T-cell (primary cell): ENCODE data around the gene PTPRR. TPM values are rescaled to one million over a fixed set of nuclear protein-coding genes. Genes with fewer than 3 reads are reported as not detected.

Experiments
- ATAC-seq, 4 experiments: fragments of 200-7000 bp in 3 of 4; fragments of 150-1000 bp in 1 of 4; cut with Tn5 transposase; replicated peaks in 1 of 4; 1 replicate in 3 of 4; 2 replicates in 1 of 4; pipeline ENCODE4 v1.10.0; 2021; ENCODE audit warnings: moderate library complexity in 3 of 4, mild to moderate bottlenecking in 2 of 4, moderate number of reproducible peaks in 1 of 4
- CTCF ChIA-PET, 2 donors: fragments of 300-600 bp; sonication (Branson Sonifier 250); formaldehyde crosslinking; loops; one replicate each; lab custom pipeline; 2022; ENCODE audit warnings: antibody characterized with exemption in 2 of 2; lab: Charles Lee
- POLR2A ChIA-PET, 2 donors: fragments of 300-600 bp; sonication (Branson Sonifier 250); formaldehyde crosslinking; loops; one replicate each; lab custom pipeline; 2022; ENCODE audit warnings: antibody characterized with exemption in 2 of 2; lab: Charles Lee
- DNase-seq, 35 experiments: peaks; one replicate each; pipeline versions ENCODE4 v3.0.0 to v3.0.0-alpha.2; 2013 to 2023
- H3K27ac ChIP-seq: one replicate; pipeline ENCODE4 v1.5.1; 2013; ENCODE audit warnings: low read length
- H3K27me3 ChIP-seq, 2 experiments: replicated peaks in 1 of 2; 1 replicate in 1 of 2; 2 replicates in 1 of 2; pipeline versions ENCODE4 v1.6.1 to v1.7.0; 2013; ENCODE audit warnings: low read length in 1 of 2, mixed read lengths in 1 of 2; ENCODE audit not compliant: control insufficient read depth in 2 of 2, insufficient read depth in 2 of 2; ENCODE audit errors: extremely low read depth in 1 of 2
- H3K36me3 ChIP-seq, 2 donors: 1 replicate in 1 of 2; 2 replicates in 1 of 2; pipeline versions ENCODE4 v1.6.1 to v1.7.0; 2013; ENCODE audit warnings: low read length in 1 of 2; ENCODE audit not compliant: control insufficient read depth in 2 of 2, insufficient read depth in 1 of 2; ENCODE audit errors: extremely low read depth in 1 of 2
- H3K4me1 ChIP-seq, 2 experiments: 1 replicate in 1 of 2; 2 replicates in 1 of 2; pipeline versions ENCODE4 v1.6.1 to v1.7.0; 2013; ENCODE audit warnings: low read length in 2 of 2, mixed read lengths in 1 of 2; ENCODE audit not compliant: insufficient read depth in 2 of 2, control insufficient read depth in 1 of 2; ENCODE audit errors: extremely low read depth in 1 of 2
- H3K4me3 ChIP-seq, 2 donors: 1 replicate in 1 of 2; 2 replicates in 1 of 2; pipeline versions ENCODE4 v1.5.1 to v1.7.0; 2013; ENCODE audit warnings: mild to moderate bottlenecking in 2 of 2, low read length in 1 of 2, moderate library complexity in 1 of 2; ENCODE audit not compliant: control insufficient read depth in 1 of 2; ENCODE audit errors: extremely low read depth in 1 of 2
- H3K9me3 ChIP-seq: 2 replicates; pipeline ENCODE4 v1.7.0; 2013
- H3K27ac Mint-ChIP-seq, 2 donors: one replicate each; pipeline ENCODE4 v1.8.0; 2020 to 2021; ENCODE audit warnings: mild to moderate bottlenecking in 2 of 2, mixed read lengths in 2 of 2
- H3K27me3 Mint-ChIP-seq, 2 donors: one replicate each; pipeline ENCODE4 v1.8.0; 2021 to 2022; ENCODE audit warnings: mixed read lengths in 2 of 2
- H3K36me3 Mint-ChIP-seq: one replicate; pipeline ENCODE4 v1.8.0; 2021; ENCODE audit warnings: mixed read lengths
- H3K4me1 Mint-ChIP-seq, 3 donors: one replicate each; pipeline ENCODE4 v1.8.0; 2020 to 2022; ENCODE audit warnings: mixed read lengths in 3 of 3, mild to moderate bottlenecking in 1 of 3
- H3K4me3 Mint-ChIP-seq, 3 donors: one replicate each; pipeline ENCODE4 v1.8.0; 2020 to 2022; ENCODE audit warnings: mild to moderate bottlenecking in 3 of 3, mixed read lengths in 3 of 3, moderate library complexity in 3 of 3
- H3K9me3 Mint-ChIP-seq, 3 donors: one replicate each; pipeline ENCODE4 v1.8.0; 2020 to 2022; ENCODE audit warnings: mixed read lengths in 3 of 3
- WGBS: methylation state at CpG from one replicate; pipeline ENCODE4 v1.1.5; 2013; ENCODE audit warnings: missing lambda C conversion rate; ENCODE audit not compliant: insufficient coverage; 5-methylcytosine and 5-hydroxymethylcytosine counted together
- total RNA-seq, 35 experiments: library from RNA in 6 of 35; stranded (reverse) in 6 of 35; fragments of 120-200 nt in 1 of 35; gene quantifications; one replicate each; pipeline versions ENCODE4 v1.2.1 to v1.2.4 and lab custom pipeline; 2013 to 2026

The PTPRR gene
- total RNA-seq, 5 donors from 2014 or later (not counting 1 experiment from before 2014, with no cell fraction given) = not detected

DNA sequence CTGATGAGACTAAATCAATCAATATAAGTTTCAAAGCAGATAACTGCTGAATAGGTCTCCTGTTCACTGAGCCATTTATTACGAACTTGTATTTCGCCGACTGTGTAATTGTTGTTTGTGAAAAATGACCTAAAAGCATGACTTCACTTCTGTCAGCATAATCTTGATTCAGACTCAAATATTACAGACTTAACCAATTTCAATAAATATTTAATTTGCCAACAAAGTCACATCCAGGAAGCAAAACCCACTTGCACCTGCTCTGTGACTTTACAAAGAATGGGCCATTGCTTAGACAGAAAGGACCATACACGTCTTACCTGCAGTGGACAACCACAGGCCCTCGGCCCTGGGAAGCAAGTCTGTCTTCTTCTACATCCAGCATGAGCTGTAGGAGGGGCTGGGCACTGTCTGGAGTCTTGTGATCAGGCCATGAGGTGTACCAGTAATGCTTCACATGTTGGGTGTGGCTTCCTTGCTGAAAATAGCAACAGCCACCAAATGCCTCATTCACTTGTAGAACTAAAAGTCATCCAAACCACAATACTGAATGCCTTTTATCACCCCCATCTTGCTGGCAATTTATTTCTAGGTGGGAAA is 259.8 kb downstream of the PTPRR start:
- ChIA-PET POLR2A (no interaction called here), CTCF (no interaction called here)
- Histone ChIP-seq H3K36me3 (no peaks in the 10 kb centered on the region), H3K27ac (no peak overlapping the region), H3K4me3 (no peak overlapping the region), H3K4me1 (peaks cover 0 to 2% of the 10 kb centered on the region in 2 experiments), H3K27me3 (no peaks in the 10 kb centered on the region), H3K9me3 (no peaks in the 10 kb centered on the region)
- Mint-ChIP-seq H3K4me1 (peaks cover 0 to 3% (median 0%) of the 10 kb centered on the region in 3 donors), H3K27ac (no peak overlapping the region), H3K9me3 (no peaks in the 10 kb centered on the region), H3K36me3 (no peaks in the 10 kb centered on the region), H3K27me3 (peaks cover 0 to 1% of the 10 kb centered on the region in 2 donors), H3K4me3 (no peak overlapping the region)
- DNase-seq (no peak), ATAC-seq (no peak)
- no CpG with 5 or more reads among the region's 5 CpGs for WGBS

DNA sequence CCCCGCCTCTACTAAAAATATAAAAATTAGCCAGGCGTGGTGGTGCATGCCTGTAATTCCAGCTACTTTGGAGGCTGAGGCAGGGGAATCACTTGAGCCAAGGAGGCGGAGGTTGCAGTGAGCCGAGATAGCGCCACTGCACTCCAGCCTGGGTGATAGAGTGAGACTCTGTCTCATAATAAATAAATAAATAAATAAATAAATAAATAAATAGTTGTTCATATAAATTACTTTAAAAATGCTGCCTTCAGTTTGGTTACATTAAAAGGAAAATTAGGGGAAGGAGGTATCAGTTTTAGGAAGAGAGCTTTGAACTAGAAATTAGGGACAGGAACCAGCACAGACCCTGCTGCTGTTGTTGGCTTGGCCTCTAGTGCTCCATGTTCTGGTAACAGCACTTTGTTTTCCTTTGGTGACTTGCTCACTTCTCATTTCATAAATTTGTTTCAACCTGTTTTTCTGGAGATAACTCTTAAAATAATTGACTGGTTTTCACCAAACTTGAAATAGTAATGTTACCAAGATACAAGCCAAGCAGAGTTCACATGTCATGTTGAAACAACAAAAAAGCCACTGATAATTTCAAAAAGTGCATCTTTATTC is 260.4 kb downstream of the PTPRR start:
- no peak for ATAC-seq
- Histone ChIP-seq H3K4me1 (peaks cover 0 to 2% of the 10 kb centered on the region in 2 experiments), H3K27me3 (no peaks in the 10 kb centered on the region), H3K9me3 (no peaks in the 10 kb centered on the region), H3K36me3 (no peaks in the 10 kb centered on the region), H3K27ac (no peak overlapping the region), H3K4me3 (no peak overlapping the region)
- Mint-ChIP-seq H3K4me3 (no peak overlapping the region), H3K27ac (no peak overlapping the region), H3K9me3 (no peaks in the 10 kb centered on the region), H3K36me3 (no peaks in the 10 kb centered on the region), H3K4me1 (peaks cover 0 to 3% (median 0%) of the 10 kb centered on the region in 3 donors), H3K27me3 (peaks cover 0 to 3% of the 10 kb centered on the region in 2 donors)
- WGBS = no CpG with 5 or more reads among the region's 5 CpGs
- DNase-seq = no peak
- ChIA-PET POLR2A (no interaction called here), CTCF (no interaction called here)

DNA sequence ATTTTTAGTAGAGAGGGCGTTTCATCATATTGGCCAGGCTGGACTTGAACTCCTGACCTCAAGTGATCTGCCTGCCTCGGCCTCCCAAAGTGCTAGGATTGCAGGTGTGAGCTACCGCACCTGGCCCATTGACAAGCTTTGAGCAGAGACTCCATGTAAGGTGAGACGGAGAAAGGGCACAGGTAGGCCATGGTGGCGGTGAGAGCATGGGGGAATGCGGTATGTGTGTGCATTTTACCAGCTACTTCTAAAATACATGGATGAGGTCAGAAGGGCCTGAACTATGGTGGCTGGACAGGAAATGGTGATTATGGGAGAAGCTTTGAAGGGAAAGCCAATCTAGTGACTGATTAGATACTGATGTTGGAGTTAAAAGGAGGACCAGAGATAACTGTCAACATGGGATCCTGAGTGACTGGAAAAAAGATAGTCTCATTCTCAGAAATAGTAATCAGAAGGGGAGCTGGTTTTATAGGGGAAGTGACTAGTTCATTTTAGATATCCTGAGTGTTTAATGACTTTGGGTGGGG is 261.4 kb downstream of the PTPRR start:
- Histone ChIP-seq H3K27me3 (no peaks in the 10 kb centered on the region), H3K4me1 (peaks cover 0 to 2% of the 10 kb centered on the region in 2 experiments), H3K27ac (no peak overlapping the region), H3K9me3 (no peaks in the 10 kb centered on the region), H3K4me3 (no peak overlapping the region), H3K36me3 (no peaks in the 10 kb centered on the region)
- CTCF ChIA-PET = interaction anchor here in 1 of 2 donors (0.6 kb wide), 1 partner anchor 20 kb away, joined by 3 read pairs; no protein-coding TSS in a partner anchor
- H3K27ac Mint-ChIP-seq = no peak overlapping the region
- DNase-seq (no peak), ATAC-seq (no peak)
- WGBS = 100% methylated on average over 3 of the region's 6 CpGs
- POLR2A ChIA-PET = no interaction called here
- H3K4me3 Mint-ChIP-seq = no peak overlapping the region
- peaks cover 0 to 3% (median 0%) of the 10 kb centered on the region in 3 donors for H3K4me1 Mint-ChIP-seq
- no peaks in the 10 kb centered on the region for H3K9me3 Mint-ChIP-seq
- peaks cover 0 to 3% of the 10 kb centered on the region in 2 donors for H3K27me3 Mint-ChIP-seq
- H3K36me3 Mint-ChIP-seq = no peaks in the 10 kb centered on the region

DNA sequence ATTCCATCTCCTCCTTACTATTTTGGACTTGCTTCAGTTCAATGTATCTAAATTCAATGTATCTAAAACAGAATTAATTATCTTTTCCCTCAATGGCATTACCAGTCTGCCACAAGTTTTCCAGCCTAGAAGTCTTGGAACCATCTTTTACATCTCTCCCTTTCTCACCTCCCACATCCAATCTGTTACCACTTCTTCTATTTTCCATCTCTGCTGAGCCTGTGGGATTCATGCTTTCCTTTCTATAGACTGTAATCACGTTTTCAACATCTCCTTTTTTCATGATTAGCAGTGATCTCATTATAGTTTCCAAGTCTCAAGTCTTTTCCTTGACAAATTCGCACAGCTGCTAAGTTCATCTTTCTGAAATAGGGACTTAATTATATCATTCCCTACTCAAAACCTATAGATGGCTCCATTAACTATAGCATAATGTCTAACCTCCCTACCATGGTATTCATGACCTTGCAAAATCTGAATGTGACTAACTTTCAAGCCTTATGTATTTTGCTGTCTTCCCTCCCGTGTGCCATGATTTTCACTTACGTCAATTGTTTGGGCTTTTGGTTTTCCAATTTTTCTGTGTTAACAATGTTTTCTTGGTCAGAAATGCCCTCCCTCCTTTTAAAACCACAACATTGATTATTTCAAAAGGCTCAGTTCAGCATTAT is 262.8 kb downstream of the PTPRR start:
- H3K9me3 Mint-ChIP-seq = no peaks in the 10 kb centered on the region
- WGBS = 0% methylated on average over 1 of the region's 4 CpGs
- no peaks in the 10 kb centered on the region for H3K36me3 Mint-ChIP-seq
- H3K4me3 Mint-ChIP-seq = no peak overlapping the region
- no peak for DNase-seq
- H3K27me3 Mint-ChIP-seq = peaks cover 0 to 3% of the 10 kb centered on the region in 2 donors
- Histone ChIP-seq H3K36me3 (no peaks in the 10 kb centered on the region), H3K27me3 (no peaks in the 10 kb centered on the region), H3K9me3 (no peaks in the 10 kb centered on the region), H3K27ac (no peak overlapping the region), H3K4me3 (no peak overlapping the region), H3K4me1 (peaks cover 0 to 2% of the 10 kb centered on the region in 2 experiments)
- CTCF ChIA-PET = no interaction called here
- H3K27ac Mint-ChIP-seq = no peak overlapping the region
- POLR2A ChIA-PET = no interaction called here
- no peak for ATAC-seq
- peaks cover 0 to 3% (median 0%) of the 10 kb centered on the region in 3 donors for H3K4me1 Mint-ChIP-seq

DNA sequence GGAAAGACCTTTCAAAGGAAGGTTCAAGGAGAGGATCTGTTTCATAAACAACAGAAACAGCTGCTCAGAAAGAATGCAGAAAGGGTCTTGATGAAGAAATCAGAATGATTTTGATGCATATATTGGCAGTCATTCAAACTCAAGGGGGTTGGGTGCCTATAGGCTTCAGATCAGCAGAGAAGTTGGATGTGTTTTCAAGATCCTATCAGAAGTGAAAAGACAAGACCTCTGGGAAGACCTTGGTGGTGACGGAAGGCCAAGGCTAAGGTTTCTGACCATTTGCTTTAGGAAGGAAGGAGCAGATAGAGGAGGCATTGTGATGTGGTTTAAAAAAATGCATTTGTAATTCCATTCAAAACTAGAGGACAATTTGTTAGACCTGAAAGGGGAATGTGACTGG is 268.1 kb downstream of the PTPRR start:
- 100% methylated on average over 1 of the region's 1 CpG for WGBS
- DNase-seq (no peak), ATAC-seq (no peak)
- no peak overlapping the region for H3K4me3 Mint-ChIP-seq
- Histone ChIP-seq H3K27me3 (no peaks in the 10 kb centered on the region), H3K9me3 (no peaks in the 10 kb centered on the region), H3K4me1 (no peaks in the 10 kb centered on the region), H3K27ac (no peak overlapping the region), H3K4me3 (no peak overlapping the region), H3K36me3 (no peaks in the 10 kb centered on the region)
- no peaks in the 10 kb centered on the region for H3K9me3 Mint-ChIP-seq
- CTCF ChIA-PET = no interaction called here
- H3K36me3 Mint-ChIP-seq = no peaks in the 10 kb centered on the region
- H3K27me3 Mint-ChIP-seq = peaks cover 0 to 2% of the 10 kb centered on the region in 2 donors
- POLR2A ChIA-PET = no interaction called here
- H3K27ac Mint-ChIP-seq = no peak overlapping the region
- H3K4me1 Mint-ChIP-seq = no peaks in the 10 kb centered on the region

DNA sequence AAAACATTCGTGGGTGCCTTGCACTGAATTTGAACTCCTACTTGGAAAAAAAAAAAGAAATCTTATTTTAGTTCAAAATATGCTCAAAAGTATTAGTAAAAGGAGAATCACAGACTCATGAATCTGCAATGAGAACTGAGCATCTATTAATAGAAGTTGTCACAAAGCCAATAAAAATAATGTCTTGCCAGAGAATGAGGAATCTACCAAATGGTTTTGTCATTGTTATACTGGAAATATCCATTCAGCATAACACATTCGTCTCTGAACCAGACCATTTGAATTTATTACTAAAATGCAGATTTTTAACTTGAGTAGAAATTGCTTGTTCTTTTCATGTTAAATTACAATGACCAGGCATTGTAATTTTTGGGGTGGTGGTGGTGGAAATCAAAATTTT is 271.7 kb downstream of the PTPRR start:
- POLR2A ChIA-PET = interaction anchor here in 1 of 2 donors (0.9 kb wide), 1 partner anchor 13 kb away, joined by 3 read pairs; no protein-coding TSS in a partner anchor
- Mint-ChIP-seq H3K9me3 (no peaks in the 10 kb centered on the region), H3K36me3 (no peaks in the 10 kb centered on the region), H3K4me1 (peaks cover 0 to 7% (median 2%) of the 10 kb centered on the region in 3 donors), H3K4me3 (no peak overlapping the region), H3K27me3 (peaks cover 3 to 4% of the 10 kb centered on the region in 2 donors), H3K27ac (no peak overlapping the region)
- DNase-seq (no peak), ATAC-seq (no peak)
- Histone ChIP-seq H3K36me3 (no peaks in the 10 kb centered on the region), H3K9me3 (no peaks in the 10 kb centered on the region), H3K27ac (no peak overlapping the region), H3K27me3 (no peaks in the 10 kb centered on the region), H3K4me1 (no peaks in the 10 kb centered on the region), H3K4me3 (no peak overlapping the region)
- WGBS = no CpG with 5 or more reads among the region's 2 CpGs
- CTCF ChIA-PET = no interaction called here
